GM12878 (cell line): ENCODE measurements around the gene TMEM52. TPM values are rescaled to one million over a fixed set of nuclear protein-coding genes. Genes with fewer than 3 reads are reported as not detected.

Experiments
- ATAC-seq: fragments of 200-7000 bp; cut with Tn5 transposase; 3 replicates; pipeline ENCODE4 v1.9.1; 2020; ENCODE audit warnings: mild to moderate bottlenecking, moderate library complexity
- BruUV-seq: library from RNA; stranded (reverse); fragments of 400-500 nt; replicated peaks from 2 replicates; lab custom pipeline; 2021; lab: Mats Ljungman, UMichigan
- CTCF ChIA-PET: fragments of 300-600 bp; sonication (Branson Sonifier 250); formaldehyde crosslinking; extraction: SDS; loops from one replicate; lab custom pipeline; 2021; ENCODE audit warnings: inconsistent platforms; lab: Yijun Ruan, JAX
- POLR2A ChIA-PET: fragments of 350-600 bp; formaldehyde crosslinking; extraction: SDS; loops from one replicate; lab custom pipeline; 2021; ENCODE audit warnings: inconsistent platforms; lab: Charles Lee
- RAD21 ChIA-PET: fragments of 300-600 bp; sonication (Branson Sonifier 250); formaldehyde crosslinking; loops from one replicate; lab custom pipeline; 2023; ENCODE audit warnings: antibody characterized with exemption; ENCODE audit not compliant: unreplicated experiment; lab: Charles Lee
- SMC1A ChIA-PET: fragments of 300-600 bp; sonication (Branson Sonifier 250); formaldehyde crosslinking; loops from one replicate; lab custom pipeline; 2023; ENCODE audit not compliant: unreplicated experiment, uncharacterized antibody; lab: Charles Lee
- DNase-seq: peaks from one replicate; pipeline ENCODE4 v3.0.0-alpha.2; 2011; ENCODE audit warnings: low read depth, low spot score
- FAIRE-seq: peaks from 3 replicates; lab custom pipeline; 2011; peaks lifted over from hg19 to GRCh38; lab: Jason Lieb, UNC
- H2AFZ ChIP-seq: 2 replicates; pipeline ENCODE4 v1.6.0; 2011; ENCODE audit warnings: low read depth, low read length, control low read depth; ENCODE audit not compliant: control insufficient read depth
- H3K27ac ChIP-seq: 2 replicates; pipeline ENCODE4 v1.5.1; 2011; ENCODE audit warnings: control low read depth; ENCODE audit not compliant: control insufficient read depth, insufficient read depth
- H3K27me3 ChIP-seq, 2 experiments: replicated peaks in 1 of 2; 2 replicates each; pipeline versions ENCODE4 v1.6.0 to v1.6.1; 2011; ENCODE audit warnings: low read length in 1 of 2; ENCODE audit not compliant: control insufficient read depth in 2 of 2, insufficient read depth in 2 of 2
- H3K36me3 ChIP-seq, 2 experiments: 2 replicates each; pipeline ENCODE4 v1.5.1; 2011; ENCODE audit warnings: low read length in 1 of 2; ENCODE audit not compliant: control insufficient read depth in 2 of 2, insufficient read depth in 2 of 2
- H3K4me1 ChIP-seq: 2 replicates; pipeline ENCODE4 v1.6.1; 2011; ENCODE audit warnings: mild to moderate bottlenecking, low read length, moderate library complexity, mixed read lengths; ENCODE audit not compliant: control insufficient read depth, insufficient read depth
- H3K4me2 ChIP-seq: 2 replicates; pipeline ENCODE4 v1.6.0; 2011; ENCODE audit warnings: control low read depth; ENCODE audit not compliant: control insufficient read depth, insufficient read depth
- H3K4me3 ChIP-seq: fragments of 200-600 bp; sonication (generic); 2 replicates; pipeline ENCODE4 v1.5.1; 2016
- H3K79me2 ChIP-seq: 2 replicates; pipeline ENCODE4 v1.6.0; 2011; ENCODE audit warnings: low read length; ENCODE audit not compliant: control insufficient read depth, insufficient read depth
- H3K9ac ChIP-seq: 2 replicates; pipeline ENCODE4 v1.8.0; 2011; ENCODE audit warnings: low read length, control low read depth, mixed read lengths; ENCODE audit not compliant: control insufficient read depth, insufficient read depth
- H3K9me3 ChIP-seq: replicated peaks from 3 replicates; pipeline ENCODE4 v1.5.1; 2011; ENCODE audit warnings: mild to moderate bottlenecking, low read length; ENCODE audit not compliant: control insufficient read depth, insufficient read depth
- H4K20me1 ChIP-seq: 2 replicates; pipeline ENCODE4 v1.6.0; 2011; ENCODE audit not compliant: control insufficient read depth, insufficient read depth
- CHD4 ChIP-seq: fragments of 200-600 bp; sonication (generic); IDR thresholded peaks from 2 replicates; pipeline ENCODE4 v1.6.1; 2016; ENCODE audit warnings: mild to moderate bottlenecking
- E2F8 ChIP-seq: fragments of 450-650 bp; IDR thresholded peaks from 2 replicates; pipeline ENCODE4 v1.6.1; 2018; ENCODE audit warnings: mild to moderate bottlenecking, low read depth, moderate library complexity; ENCODE audit not compliant: partially characterized antibody
- ELK1 ChIP-seq: IDR thresholded peaks from 2 replicates; pipeline ENCODE4 v1.6.1; 2012; ENCODE audit warnings: low read depth, low read length, improper control_type of control experiment
- JUND ChIP-seq: IDR thresholded peaks from 2 replicates; pipeline ENCODE4 v1.6.1; 2012; ENCODE audit warnings: low read depth, mild to moderate bottlenecking, low read length, improper control_type of control experiment, moderate library complexity
- STAT3 ChIP-seq: IDR thresholded peaks from 2 replicates; pipeline ENCODE4 v1.6.1; 2011; ENCODE audit warnings: low read depth, low read length, improper control_type of control experiment
- WRNIP1 ChIP-seq: IDR thresholded peaks from 2 replicates; pipeline ENCODE4 v1.6.1; 2011; ENCODE audit warnings: low read depth, low read length, improper control_type of control experiment, borderline replicate concordance
- WGBS: methylation state at CpG from one replicate; pipeline ENCODE4 v1.1.6; 2016; ENCODE audit warnings: low lambda C conversion rate; ENCODE audit not compliant: insufficient replicate concordance, insufficient coverage; ENCODE audit errors: missing lambda C conversion rate; 5-methylcytosine and 5-hydroxymethylcytosine counted together
- in situ Hi-C: fragments of 300-500 bp; cut with MboI; formaldehyde crosslinking; loops from 9 replicates; pipeline ENCODE4 v1.14.3; 2018; ENCODE audit warnings: mixed read lengths
- intact Hi-C: fragments of 100-400 bp; cut with micrococcal nuclease; formaldehyde crosslinking; loops from one replicate; pipeline ENCODE4 v1.14.2; 2022; ENCODE audit not compliant: unreplicated experiment
- polyA plus RNA-seq, 11 experiments: library from polyadenylated mRNA; depleted of rRNA in 4 of 11; unstranded in 6 of 11; stranded (reverse) in 5 of 11; fragments of >200 nt; fragmentation: Nextera tagmentation in 4 of 11; fragmentation: Illumina TruSeq in 1 of 11; extraction: Ambion mirVana in 4 of 11; extraction: Trizol in 1 of 11; gene quantifications; 1 replicate in 1 of 11; 2 replicates in 10 of 11; pipeline versions ENCODE4 v1.2.1 to v1.2.3, GENCODE V29; 2011 to 2016; ENCODE audit warnings: inconsistent platforms in 2 of 11, missing spikeins in 2 of 11, low read depth in 1 of 11
- total RNA-seq, 4 experiments: library from RNA; depleted of rRNA in 3 of 4; stranded (reverse); fragments of >200 nt in 3 of 4; fragmentation: Illumina TruSeq in 1 of 4; extraction: Trizol in 1 of 4; gene quantifications; 2 replicates each; pipeline versions ENCODE4 v1.2.1 to v1.2.3, GENCODE V29; 2013 to 2021

TMEM52 gene
- total and polyA plus RNA-seq, 10 of the 15 experiments (the other 5 are each of a cell fraction or from before 2014, with no cell fraction given) = 0.17 to 0.33 (median 0.24) TPM; not detected in 7

GRCh38 chr1:1956586-1957532, 37.8 kb upstream of the TMEM52 start:
- in situ Hi-C loops = loop anchor here (25.0 kb wide), 1 partner anchor 830 kb away; no protein-coding TSS in a partner anchor
- Histone ChIP-seq H3K27ac (no peak overlapping the region), H3K27me3 (peaks cover 0 to 3% of the 10 kb centered on the region in 2 experiments; a peak in 1 of 4 replicates), H3K9me3 (no peaks in the 10 kb centered on the region), H3K9ac (no peak overlapping the region), H2AFZ (no peak overlapping the region), H3K4me2 (no peak overlapping the region), H4K20me1 (no peaks in the 10 kb centered on the region), H3K36me3 (no peaks in the 10 kb centered on the region), H3K4me1 (no peaks in the 10 kb centered on the region), H3K4me3 (no peak overlapping the region), H3K79me2 (no peaks in the 10 kb centered on the region)
- DNase-seq (no peak), ATAC-seq (no peak), FAIRE-seq (no peak)
- intact Hi-C loops = no loop called here
- CTCF ChIA-PET = no interaction called here
- POLR2A ChIA-PET = no interaction called here
- RAD21 ChIA-PET = no interaction called here
- no TSS peak for BruUV-seq
- SMC1A ChIA-PET = no interaction called here
- no peak for TF ChIP-seq CHD4
- TF ChIP-seq ELK1 = no peak
- TF ChIP-seq E2F8 = no peak
- no peak for TF ChIP-seq STAT3
- no peak for TF ChIP-seq WRNIP1
- TF ChIP-seq JUND = no peak
- WGBS = 31% methylated on average over 38 of the region's 38 CpGs
